Uterus (tissue), 4 donors: ENCODE data around the gene ZNF428. TPM values are rescaled to one million over a fixed set of nuclear protein-coding genes. Genes with fewer than 3 reads are reported as not detected.
"Not testable (repeated sequence)": the region's sequence is repeated elsewhere in the genome, so short reads cannot be mapped to it uniquely, and the experiment has no call there.

Experiments used
- DNase-seq, 2 donors: peaks; one replicate each; pipeline ENCODE4 v3.0.0-alpha.2; 2019 to 2020
- H3K27ac ChIP-seq, 2 donors: fragments of 200-600 bp; sonication (generic); 1 replicate in 1 of 2; 2 replicates in 1 of 2; pipeline ENCODE4 v1.5.1; 2016 to 2018
- H3K27me3 ChIP-seq, 2 donors: fragments of 200-600 bp; sonication (generic); one replicate each; pipeline ENCODE4 v1.5.1; 2018 to 2019; ENCODE audit warnings: control low read depth in 1 of 2
- H3K36me3 ChIP-seq, 2 donors: fragments of 200-600 bp; sonication (generic); one replicate each; pipeline ENCODE4 v1.5.1; 2019; ENCODE audit warnings: control low read depth in 1 of 2
- H3K4me1 ChIP-seq, 2 donors: fragments of 200-600 bp; sonication (generic); one replicate each; pipeline ENCODE4 v1.5.1; 2018 to 2019; ENCODE audit warnings: control low read depth in 1 of 2
- H3K4me3 ChIP-seq, 2 donors: fragments of 200-600 bp; sonication (generic); 1 replicate in 1 of 2; 2 replicates in 1 of 2; pipeline ENCODE4 v1.5.1; 2018 to 2019; ENCODE audit warnings: mild to moderate bottlenecking in 1 of 2
- H3K9me3 ChIP-seq, 2 donors: fragments of 200-600 bp; sonication (generic); one replicate each; pipeline ENCODE4 v1.5.1; 2019; ENCODE audit warnings: control low read depth in 1 of 2
- CTCF ChIP-seq, 4 experiments: fragments of 200-600 bp in 2 of 4; fragments of 450-650 bp in 2 of 4; sonication (generic) in 2 of 4; IDR thresholded peaks; one replicate each; pipeline ENCODE4 v1.5.1; 2016 to 2019; ENCODE audit warnings: antibody characterized with exemption in 4 of 4, mild to moderate bottlenecking in 2 of 4, moderate library complexity in 1 of 4
- POLR2A ChIP-seq, 2 donors: fragments of 450-650 bp; IDR thresholded peaks; one replicate each; pipeline ENCODE4 v1.6.1; 2016; ENCODE audit warnings: antibody characterized with exemption in 2 of 2, mild to moderate bottlenecking in 1 of 2, moderate library complexity in 1 of 2
- intact Hi-C: fragments of 100-400 bp; cut with DNase I; formaldehyde crosslinking; loops from one replicate; pipeline ENCODE4 v1.15.1; 2023; ENCODE audit warnings: low total_unique reads
- total RNA-seq, 4 donors: library from RNA; depleted of rRNA in 3 of 4; stranded (reverse); fragments of >200 nt in 3 of 4; gene quantifications; one replicate each; pipeline versions ENCODE4 v1.1.0 to v1.2.4, GENCODE V29; 2014 to 2023
- donor health status: DM: yes; HTN: yes; CAD: no.

ZNF428 gene
- total RNA-seq, 4 donors from 2014 or later, result 1.5 to 83.3 (median 44.5) TPM

GRCh38 chr19:43639519-43640423, 20.3 kb upstream of the ZNF428 start, which contains the start of gene CADM4:
TSS of gene CADM4 (minus strand) at chr19:43639850. CDS start at chr19:43639790, 60 bp downstream.
- no peaks in the 10 kb centered on the region for H3K9me3 ChIP-seq
- peaks cover 0 to 13% of the 10 kb centered on the region in 2 donors for H3K4me1 ChIP-seq
- H3K36me3 ChIP-seq, result no peaks in the 10 kb centered on the region
- H3K27me3 ChIP-seq, result no peaks in the 10 kb centered on the region
- TF ChIP-seq POLR2A (IDR thresholded peaks at IDR 0.05), result no peak
- no peak for TF ChIP-seq CTCF (IDR thresholded peaks at IDR 0.05)
- H3K4me3 ChIP-seq, result peak within 1 kb of the TSS; percentile 49 to 52
- intact Hi-C loops, result no loop called here
- DNase-seq, result peak; percentile 33 to 36
- peak within 1 kb of the TSS; percentile 27 to 37 for H3K27ac ChIP-seq

- H3K27ac ChIP-seq, result peak overlapping the region; percentile 7 to 27
- H3K4me1 ChIP-seq, result peaks cover 0 to 13% of the 10 kb centered on the region in 2 donors
- H3K4me3 ChIP-seq, result peak overlapping the region; percentile 20 to 52
- no peak for TF ChIP-seq CTCF (IDR thresholded peaks at IDR 0.05)
- no peak for TF ChIP-seq POLR2A (IDR thresholded peaks at IDR 0.05)
- H3K9me3 ChIP-seq, result no peaks in the 10 kb centered on the region
- no peaks in the 10 kb centered on the region for H3K36me3 ChIP-seq
- no peak for DNase-seq
- intact Hi-C loops, result no loop called here
- no peaks in the 10 kb centered on the region for H3K27me3 ChIP-seq
Measured at GRCh38 chr19:43638995-43639518, 19.6 kb upstream of the ZNF428 start.

- intact Hi-C loops, result no loop called here
- Histone ChIP-seq H3K4me3 (no peak overlapping the region), H3K27me3 (no peaks in the 10 kb centered on the region), H3K36me3 (no peaks in the 10 kb centered on the region), H3K27ac (no peak overlapping the region), H3K9me3 (no peaks in the 10 kb centered on the region), H3K4me1 (peaks cover 0 to 13% of the 10 kb centered on the region in 2 donors)
- TF ChIP-seq CTCF (IDR thresholded peaks at IDR 0.05), result no peak
- TF ChIP-seq POLR2A (IDR thresholded peaks at IDR 0.05), result no peak
- no peak for DNase-seq
Measured at GRCh38 chr19:43638214-43638994, 19.0 kb upstream of the ZNF428 start.

GRCh38 chr19:43636121-43636683, 16.8 kb upstream of the ZNF428 start:
- Histone ChIP-seq H3K36me3 (no peaks in the 10 kb centered on the region), H3K9me3 (no peaks in the 10 kb centered on the region), H3K4me3 (no peak overlapping the region), H3K27ac (no peak overlapping the region), H3K4me1 (peaks cover 0 to 13% of the 10 kb centered on the region in 2 donors), H3K27me3 (no peaks in the 10 kb centered on the region)
- intact Hi-C loops, result no loop called here
- TF ChIP-seq POLR2A (IDR thresholded peaks at IDR 0.05) (no peak), CTCF (IDR thresholded peaks at IDR 0.05) (no peak)
- DNase-seq, result no peak

- H3K27me3 ChIP-seq, H3K36me3 ChIP-seq, H3K27ac ChIP-seq, H3K9me3 ChIP-seq, H3K4me3 ChIP-seq, DNase-seq, intact Hi-C loops: not testable (repeated sequence)
- H3K4me1 ChIP-seq, result peaks cover 0 to 12% of the 10 kb centered on the region in 2 donors
Measured at GRCh38 chr19:43635561-43635940, 16.1 kb upstream of the ZNF428 start.
